SK-N-MC (cell line): ENCODE results near the gene UPK1A.

Source experiments
- EZH2 ChIP-seq: fragments of 200-600 bp; sonication (generic); IDR thresholded peaks from one replicate; pipeline ENCODE4 v1.6.1; 2017; ENCODE audit warnings: antibody characterized with exemption
- POLR2AphosphoS5 ChIP-seq: IDR thresholded peaks from 2 replicates; pipeline ENCODE4 v1.6.1; 2012; ENCODE audit warnings: mild to moderate bottlenecking, low read depth, low read length, borderline replicate concordance

DNA sequence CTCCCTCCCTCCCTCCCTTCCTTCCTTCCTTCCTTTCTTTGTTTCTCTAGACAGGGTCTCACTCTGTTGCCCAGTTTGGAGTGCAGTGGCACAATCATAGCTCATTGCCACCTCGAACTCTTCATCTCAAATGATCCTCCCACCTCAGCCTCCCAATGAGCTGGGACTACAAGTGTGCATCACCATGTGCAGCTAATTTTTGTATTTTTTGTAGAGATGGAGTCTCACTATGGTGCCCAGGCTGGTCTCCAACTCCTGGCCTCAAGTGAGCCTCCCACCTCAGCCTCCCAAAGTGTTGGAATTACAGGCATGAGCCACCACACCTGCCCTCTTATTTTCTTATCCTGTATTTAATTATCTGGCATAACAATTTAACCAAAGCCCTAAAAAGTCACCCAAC lies 4.4 kb downstream of the UPK1A start:
- no peak for TF ChIP-seq POLR2AphosphoS5
- no peak for TF ChIP-seq EZH2
